Astrocyte (in vitro differentiated cells and primary cell): ENCODE data around the gene CACNA1C. TPM values are rescaled to one million over a fixed set of nuclear protein-coding genes. Genes with fewer than 3 reads are reported as not detected.

Source experiments
- DNase-seq: peaks from one replicate; pipeline ENCODE4 v3.0.0-alpha.2; 2010; ENCODE audit warnings: low read depth
- FAIRE-seq: peaks from 2 replicates; lab custom pipeline; 2011; peaks lifted over from hg19 to GRCh38; lab: Jason Lieb, UNC
- H2AFZ ChIP-seq: 2 replicates; pipeline ENCODE4 v1.6.0; 2012; ENCODE audit warnings: low read depth, low read length, inconsistent platforms
- H3K27ac ChIP-seq: 2 replicates; pipeline ENCODE4 v1.5.1; 2011; ENCODE audit warnings: low read depth, low read length, inconsistent platforms
- H3K27me3 ChIP-seq: 2 replicates; pipeline ENCODE4 v1.6.0; 2011; ENCODE audit warnings: low read length, inconsistent platforms; ENCODE audit not compliant: insufficient read depth
- H3K36me3 ChIP-seq: 2 replicates; pipeline ENCODE4 v1.5.1; 2011; ENCODE audit warnings: low read length, inconsistent platforms; ENCODE audit not compliant: insufficient read depth
- H3K4me1 ChIP-seq: 2 replicates; pipeline ENCODE4 v1.5.1; 2011; ENCODE audit warnings: low read length, inconsistent platforms; ENCODE audit not compliant: insufficient read depth
- H3K4me2 ChIP-seq: 2 replicates; pipeline ENCODE4 v1.6.0; 2012; ENCODE audit warnings: low read length, inconsistent platforms
- H3K4me3 ChIP-seq: 2 replicates; pipeline ENCODE4 v1.5.1; 2011; ENCODE audit warnings: low read depth, mild to moderate bottlenecking, low read length, inconsistent platforms; ENCODE audit not compliant: insufficient read depth
- H3K79me2 ChIP-seq: 2 replicates; pipeline ENCODE4 v1.6.0; 2012; ENCODE audit warnings: mild to moderate bottlenecking, low read length, inconsistent platforms; ENCODE audit not compliant: insufficient read depth
- H3K9ac ChIP-seq: 2 replicates; pipeline ENCODE4 v1.6.0; 2012; ENCODE audit warnings: mild to moderate bottlenecking, low read length, inconsistent platforms
- H3K9me3 ChIP-seq: 2 replicates; pipeline ENCODE4 v1.5.1; 2012; ENCODE audit warnings: low read depth, mild to moderate bottlenecking, low read length, inconsistent platforms; ENCODE audit not compliant: insufficient read depth
- H4K20me1 ChIP-seq: 2 replicates; pipeline ENCODE4 v1.6.0; 2012; ENCODE audit warnings: low read length, inconsistent platforms; ENCODE audit not compliant: insufficient read depth
- H3K27ac Mint-ChIP-seq: one replicate; pipeline ENCODE4 v1.8.0; 2021; ENCODE audit warnings: mild to moderate bottlenecking, mixed read lengths; ENCODE audit not compliant: unreplicated experiment
- H3K27me3 Mint-ChIP-seq: one replicate; pipeline ENCODE4 v1.8.0; 2021; ENCODE audit warnings: low read depth, mixed read lengths; ENCODE audit not compliant: unreplicated experiment
- H3K36me3 Mint-ChIP-seq: one replicate; pipeline ENCODE4 v1.8.0; 2021; ENCODE audit warnings: low read depth, mixed read lengths; ENCODE audit not compliant: unreplicated experiment
- H3K4me1 Mint-ChIP-seq: one replicate; pipeline ENCODE4 v1.8.0; 2021; ENCODE audit warnings: low read depth, mixed read lengths; ENCODE audit not compliant: unreplicated experiment
- H3K4me3 Mint-ChIP-seq: one replicate; pipeline ENCODE4 v1.8.0; 2021; ENCODE audit warnings: mild to moderate bottlenecking, moderate library complexity, mixed read lengths; ENCODE audit not compliant: unreplicated experiment
- H3K9me3 Mint-ChIP-seq: one replicate; pipeline ENCODE4 v1.8.0; 2021; ENCODE audit warnings: mild to moderate bottlenecking, mixed read lengths; ENCODE audit not compliant: unreplicated experiment
- CTCF ChIP-seq: IDR thresholded peaks from 2 replicates; pipeline ENCODE4 v1.5.1; 2011; ENCODE audit warnings: low read depth, mild to moderate bottlenecking, inconsistent platforms, low read length, moderate library complexity; ENCODE audit not compliant: insufficient read depth
- EZH2 ChIP-seq: IDR thresholded peaks from 2 replicates; pipeline ENCODE4 v1.6.1; 2012; ENCODE audit warnings: mild to moderate bottlenecking, low read length, inconsistent platforms; ENCODE audit not compliant: insufficient read depth
- total RNA-seq: library from RNA; stranded (reverse); gene quantifications from 2 replicates; pipeline ENCODE4 v1.2.1, GENCODE V29; 2021

CACNA1C gene
- total RNA-seq, 1 donor from 2014 or later, result 2.1 TPM

GRCh38 chr12:2283480-2283879, 230.7 kb downstream of the CACNA1C start:
- Histone ChIP-seq H3K4me2 (peak overlapping the region; percentile 83), H4K20me1 (no peaks in the 10 kb centered on the region), H3K27ac (peak overlapping the region; percentile 65), H3K4me1 (peaks cover 26% of the 10 kb centered on the region), H3K4me3 (no peak overlapping the region), H3K79me2 (no peaks in the 10 kb centered on the region), H2AFZ (peak overlapping the region; percentile 70), H3K27me3 (no peaks in the 10 kb centered on the region), H3K9me3 (no peaks in the 10 kb centered on the region), H3K9ac (peak overlapping the region; percentile 55), H3K36me3 (no peaks in the 10 kb centered on the region)
- Mint-ChIP-seq H3K4me3 (no peak overlapping the region), H3K27ac (no peak overlapping the region), H3K4me1 (peaks cover 14% of the 10 kb centered on the region), H3K27me3 (peaks cover 27% of the 10 kb centered on the region), H3K9me3 (no peaks in the 10 kb centered on the region), H3K36me3 (peaks cover 3% of the 10 kb centered on the region)
- TF ChIP-seq EZH2 (no peak), CTCF (no peak)
- DNase-seq (no peak), FAIRE-seq (no peak)

- Histone ChIP-seq H3K27me3 (no peaks in the 10 kb centered on the region), H3K79me2 (no peaks in the 10 kb centered on the region), H2AFZ (peak overlapping the region; percentile 70), H3K4me3 (no peak overlapping the region), H3K27ac (peak overlapping the region; percentile 65), H3K4me2 (peak overlapping the region; percentile 83), H3K9ac (peak overlapping the region; percentile 55), H3K36me3 (no peaks in the 10 kb centered on the region), H3K4me1 (peaks cover 26% of the 10 kb centered on the region), H4K20me1 (no peaks in the 10 kb centered on the region), H3K9me3 (no peaks in the 10 kb centered on the region)
- no peaks in the 10 kb centered on the region for H3K9me3 Mint-ChIP-seq
- H3K4me1 Mint-ChIP-seq, result peaks cover 16% of the 10 kb centered on the region
- H3K36me3 Mint-ChIP-seq, result peaks cover 3% of the 10 kb centered on the region
- no peak for FAIRE-seq
- TF ChIP-seq CTCF, result no peak
- no peak for TF ChIP-seq EZH2
- DNase-seq, result peak; percentile 67
- no peak overlapping the region for H3K4me3 Mint-ChIP-seq
- peaks cover 27% of the 10 kb centered on the region for H3K27me3 Mint-ChIP-seq
- H3K27ac Mint-ChIP-seq, result no peak overlapping the region
These were observed 231.1 kb downstream of the CACNA1C start for GRCh38 chr12:2283916-2284315.

GRCh38 chr12:2284321-2284813, 231.6 kb downstream of the CACNA1C start:
- Histone ChIP-seq H3K4me2 (peak overlapping the region; percentile 83), H3K4me1 (peaks cover 26% of the 10 kb centered on the region), H3K27ac (peak overlapping the region; percentile 65), H3K9me3 (no peaks in the 10 kb centered on the region), H3K9ac (peak overlapping the region; percentile 55), H4K20me1 (no peaks in the 10 kb centered on the region), H3K36me3 (no peaks in the 10 kb centered on the region), H3K27me3 (no peaks in the 10 kb centered on the region), H3K4me3 (no peak overlapping the region), H2AFZ (peak overlapping the region; percentile 54), H3K79me2 (no peaks in the 10 kb centered on the region)
- TF ChIP-seq EZH2 (no peak), CTCF (no peak)
- Mint-ChIP-seq H3K4me1 (peaks cover 16% of the 10 kb centered on the region), H3K27me3 (peaks cover 31% of the 10 kb centered on the region), H3K9me3 (no peaks in the 10 kb centered on the region), H3K27ac (no peak overlapping the region), H3K36me3 (peaks cover 3% of the 10 kb centered on the region), H3K4me3 (no peak overlapping the region)
- DNase-seq (peak; percentile 92), FAIRE-seq (no peak)
